IPS-15b (cell line): ENCODE data around the gene KRT24.
"Not testable (repeated sequence)": the region's sequence is repeated elsewhere in the genome, so short reads cannot be mapped to it uniquely, and the experiment has no call there.

Experiments used
- H3K27me3 ChIP-seq: one replicate; pipeline ENCODE4 v1.6.1; 2013; ENCODE audit warnings: low read length; ENCODE audit not compliant: control insufficient read depth, insufficient read depth
- H3K36me3 ChIP-seq: one replicate; pipeline ENCODE4 v1.6.1; 2013; ENCODE audit warnings: low read length; ENCODE audit not compliant: control insufficient read depth, insufficient read depth
- H3K4me1 ChIP-seq: one replicate; pipeline ENCODE4 v1.6.1; 2013; ENCODE audit warnings: mild to moderate bottlenecking, low read length; ENCODE audit not compliant: control insufficient read depth, insufficient read depth
- H3K4me3 ChIP-seq: one replicate; pipeline ENCODE4 v1.5.1; 2013; ENCODE audit warnings: low read depth, low read length
- H3K9ac ChIP-seq: one replicate; pipeline ENCODE4 v1.6.1; 2013; ENCODE audit warnings: low read depth, mild to moderate bottlenecking, low read length
- H3K9me3 ChIP-seq: one replicate; pipeline ENCODE4 v1.6.1; 2013; ENCODE audit warnings: mild to moderate bottlenecking, low read length; ENCODE audit not compliant: control insufficient read depth, insufficient read depth

Gene KRT24

GRCh38 chr17:40703652-40704051 lies at the start of gene KRT24:
TSS of gene KRT24 (minus strand) at chr17:40703752. CDS start at chr17:40703693, 59 bp downstream.
- Histone ChIP-seq H3K9ac (no peak within 1 kb of the TSS), H3K36me3 (no peaks in the 10 kb centered on the region), H3K27me3 (no peaks in the 10 kb centered on the region), H3K9me3 (no peaks in the 10 kb centered on the region), H3K4me1 (no peaks in the 10 kb centered on the region), H3K4me3 (no peak within 1 kb of the TSS)

GRCh38 chr17:40751065-40751464 lies 47.5 kb upstream of the KRT24 start:
- Histone ChIP-seq H3K27me3 (no peaks in the 10 kb centered on the region), H3K9me3 (no peaks in the 10 kb centered on the region), H3K4me1 (no peaks in the 10 kb centered on the region), H3K36me3 (no peaks in the 10 kb centered on the region), H3K4me3 (no peak overlapping the region), H3K9ac (no peak overlapping the region)

DNA sequence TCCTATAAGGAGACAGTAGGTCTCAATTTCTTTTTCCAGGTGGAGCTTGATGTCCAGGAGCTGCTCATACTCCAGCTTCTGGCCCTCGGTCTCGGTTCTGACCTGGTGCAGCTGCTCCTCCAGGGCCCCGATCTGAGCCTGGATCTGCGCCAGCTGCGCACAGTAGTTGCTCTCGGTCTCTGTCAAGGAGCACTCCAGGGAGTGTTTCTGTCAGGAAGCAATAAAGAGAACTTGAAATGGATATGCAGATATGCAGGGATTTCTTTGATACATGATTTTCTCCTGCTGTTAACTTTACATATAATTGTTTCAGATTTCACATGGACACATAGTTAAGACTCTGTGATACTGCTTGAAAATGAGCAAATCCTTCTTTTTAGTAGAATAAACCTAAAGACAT lies 46.8 kb upstream of the KRT24 start:
- Histone ChIP-seq H3K36me3 (no peaks in the 10 kb centered on the region), H3K9ac (no peak overlapping the region), H3K27me3 (no peaks in the 10 kb centered on the region), H3K9me3 (no peaks in the 10 kb centered on the region), H3K4me1 (no peaks in the 10 kb centered on the region), H3K4me3 (no peak overlapping the region)

GRCh38 chr17:40748666-40749065 lies 45.1 kb upstream of the KRT24 start:
- H3K4me3 ChIP-seq, H3K36me3 ChIP-seq, H3K9ac ChIP-seq, H3K27me3 ChIP-seq, H3K4me1 ChIP-seq, H3K9me3 ChIP-seq: not testable (repeated sequence)

GRCh38 chr17:40738553-40738952 lies 35.0 kb upstream of the KRT24 start:
- Histone ChIP-seq H3K4me1 (no peaks in the 10 kb centered on the region), H3K36me3 (no peaks in the 10 kb centered on the region), H3K4me3 (no peak overlapping the region), H3K9me3 (peaks cover 3% of the 10 kb centered on the region), H3K9ac (no peak overlapping the region), H3K27me3 (no peaks in the 10 kb centered on the region)

DNA sequence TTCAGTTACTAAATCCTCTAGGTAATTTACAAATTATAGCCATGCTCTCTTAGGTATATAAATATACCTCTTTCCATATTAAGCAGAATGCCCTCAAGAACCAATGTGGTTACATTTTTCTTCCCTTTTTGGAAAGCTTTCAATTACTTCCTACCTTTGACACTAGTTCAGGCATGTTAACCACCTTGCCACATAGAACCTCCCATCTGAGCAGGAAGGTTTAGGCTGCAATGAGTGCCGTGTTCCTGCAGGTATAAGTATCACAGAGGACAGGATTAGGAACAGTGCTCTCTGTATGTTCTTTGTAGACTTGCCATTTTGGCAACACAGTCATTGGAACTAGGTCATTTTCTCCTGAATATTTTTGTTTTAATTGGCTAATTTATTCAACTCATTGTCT lies 31.5 kb upstream of the KRT24 start:
- peaks cover 3% of the 10 kb centered on the region for H3K9me3 ChIP-seq
- no peaks in the 10 kb centered on the region for H3K27me3 ChIP-seq
- no peak overlapping the region for H3K4me3 ChIP-seq
- no peaks in the 10 kb centered on the region for H3K4me1 ChIP-seq
- H3K9ac ChIP-seq: no peak overlapping the region
- no peaks in the 10 kb centered on the region for H3K36me3 ChIP-seq

DNA sequence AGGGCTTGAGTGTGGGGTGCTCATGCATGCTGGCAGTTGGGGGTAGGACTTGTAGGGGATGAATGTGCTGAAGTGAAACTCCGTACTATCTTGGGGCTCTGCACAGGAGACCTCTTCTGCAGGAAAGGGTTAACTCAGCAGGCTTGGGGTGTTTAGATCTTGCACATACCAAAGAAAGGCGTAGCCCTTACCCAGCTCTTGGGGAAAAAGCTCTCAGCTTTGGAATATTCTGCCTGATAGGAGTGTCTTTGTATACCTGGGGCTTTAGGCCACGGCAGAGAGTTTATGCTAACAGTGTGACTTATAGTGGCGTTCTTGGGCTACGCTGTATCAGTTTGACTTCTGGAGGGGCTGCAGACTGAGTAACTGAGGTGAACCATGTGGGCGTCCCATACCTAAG lies 30.5 kb upstream of the KRT24 start:
- H3K4me3 ChIP-seq: no peak overlapping the region

DNA sequence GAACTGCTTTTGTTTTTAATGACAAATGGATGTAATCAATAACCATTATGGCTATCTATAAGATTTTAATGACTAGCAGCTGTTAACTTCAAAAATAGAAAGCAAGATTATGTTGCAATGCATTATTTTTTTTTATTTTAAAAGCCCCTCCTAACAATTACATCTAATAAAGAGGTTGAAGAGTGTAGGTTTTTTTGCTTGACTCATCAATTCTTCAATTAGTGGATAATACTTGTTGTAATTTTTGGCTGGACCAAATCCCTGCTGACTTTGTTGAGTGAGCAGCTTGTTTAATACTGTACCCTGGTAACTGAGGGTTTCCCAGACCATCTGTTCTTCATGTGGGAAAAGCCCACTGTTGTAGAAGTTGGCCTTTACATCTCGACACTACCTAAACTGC lies 27.4 kb upstream of the KRT24 start:
- peaks cover 3% of the 10 kb centered on the region for H3K9me3 ChIP-seq
- no peaks in the 10 kb centered on the region for H3K27me3 ChIP-seq
- no peak overlapping the region for H3K9ac ChIP-seq
- no peak overlapping the region for H3K4me3 ChIP-seq
- H3K4me1 ChIP-seq: no peaks in the 10 kb centered on the region
- H3K36me3 ChIP-seq: no peaks in the 10 kb centered on the region

More for the DNA sequence above, 30.5 kb upstream of the KRT24 start:
- H3K9ac ChIP-seq: no peak overlapping the region
- H3K9me3 ChIP-seq: peaks cover 3% of the 10 kb centered on the region
- H3K27me3 ChIP-seq: no peaks in the 10 kb centered on the region
- no peaks in the 10 kb centered on the region for H3K4me1 ChIP-seq
- no peaks in the 10 kb centered on the region for H3K36me3 ChIP-seq

DNA sequence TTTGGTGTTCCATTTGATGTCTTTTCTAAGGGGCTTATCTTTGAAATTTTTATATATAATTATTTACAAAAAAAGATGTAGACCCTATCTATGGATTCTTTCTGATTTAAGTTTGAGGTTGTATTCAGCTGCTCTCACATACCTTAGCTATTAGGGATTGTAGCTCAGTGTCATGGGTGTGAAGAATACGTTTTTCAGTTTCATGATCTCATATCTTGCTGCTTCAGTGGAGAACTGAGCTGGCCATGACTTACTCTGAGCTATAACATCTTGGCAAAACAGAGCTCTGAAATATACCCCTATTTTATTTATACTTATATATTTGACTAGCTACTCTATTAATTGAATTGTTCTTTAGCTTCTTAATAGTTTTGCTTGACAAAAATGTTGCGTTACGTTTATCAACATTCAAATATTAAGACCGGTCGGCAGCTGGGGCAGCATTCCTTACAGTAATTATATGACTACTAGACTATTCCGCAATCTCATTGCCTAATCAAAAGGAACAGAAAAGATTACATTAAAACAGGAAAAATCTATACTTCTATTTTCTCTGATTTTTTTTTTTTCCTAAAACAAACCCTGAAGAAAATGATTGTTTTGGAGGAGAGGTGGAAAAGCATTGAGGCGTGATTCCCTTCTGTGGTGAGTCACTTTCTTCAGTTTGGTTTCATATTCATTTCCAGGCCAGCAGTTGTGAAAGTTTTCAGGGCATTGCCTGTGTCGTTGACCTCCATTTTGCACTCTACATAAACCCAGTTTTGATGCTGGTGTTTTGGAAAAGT lies 24.1 kb upstream of the KRT24 start:
- Histone ChIP-seq H3K9ac (no peak overlapping the region), H3K9me3 (no peaks in the 10 kb centered on the region), H3K36me3 (no peaks in the 10 kb centered on the region), H3K4me3 (no peak overlapping the region), H3K27me3 (no peaks in the 10 kb centered on the region), H3K4me1 (no peaks in the 10 kb centered on the region)

GRCh38 chr17:40726919-40727318 lies 23.4 kb upstream of the KRT24 start:
- no peaks in the 10 kb centered on the region for H3K9me3 ChIP-seq
- no peak overlapping the region for H3K4me3 ChIP-seq
- no peak overlapping the region for H3K9ac ChIP-seq
- H3K27me3 ChIP-seq: no peaks in the 10 kb centered on the region
- no peaks in the 10 kb centered on the region for H3K4me1 ChIP-seq
- H3K36me3 ChIP-seq: no peaks in the 10 kb centered on the region

- no peaks in the 10 kb centered on the region for H3K36me3 ChIP-seq
- no peaks in the 10 kb centered on the region for H3K27me3 ChIP-seq
- H3K4me3 ChIP-seq: no peak overlapping the region
- no peak overlapping the region for H3K9ac ChIP-seq
- no peaks in the 10 kb centered on the region for H3K9me3 ChIP-seq
- no peaks in the 10 kb centered on the region for H3K4me1 ChIP-seq
These were observed 21.1 kb upstream of the KRT24 start for GRCh38 chr17:40724656-40725055.

- Histone ChIP-seq H3K4me1 (no peaks in the 10 kb centered on the region), H3K9me3 (no peaks in the 10 kb centered on the region), H3K36me3 (no peaks in the 10 kb centered on the region), H3K9ac (no peak overlapping the region), H3K4me3 (no peak overlapping the region), H3K27me3 (no peaks in the 10 kb centered on the region)
These were observed 18.7 kb upstream of the KRT24 start for GRCh38 chr17:40722241-40722640.
